Loucy (cell line): Measurements from ENCODE around the gene GPC3.
"Not testable (repeated sequence)": the region's sequence is repeated elsewhere in the genome, so short reads cannot be mapped to it uniquely, and the experiment has no call there.

ENCODE experiments used
- EZH2phosphoT487 ChIP-seq: fragments of 200-600 bp; IDR thresholded peaks from 2 replicates; pipeline ENCODE4 v1.6.1; 2018; ENCODE audit warnings: antibody characterized with exemption, mild to moderate bottlenecking, moderate library complexity, borderline replicate concordance
- TF ChIP-seq, protein P1 (sequence below): fragments of 200-600 bp; sonication (generic); conservative IDR thresholded peaks from 2 replicates; pipeline ENCODE4 v1.5.1; 2014; ENCODE audit warnings: mild to moderate bottlenecking, antibody characterized with exemption, low read length

DNA sequence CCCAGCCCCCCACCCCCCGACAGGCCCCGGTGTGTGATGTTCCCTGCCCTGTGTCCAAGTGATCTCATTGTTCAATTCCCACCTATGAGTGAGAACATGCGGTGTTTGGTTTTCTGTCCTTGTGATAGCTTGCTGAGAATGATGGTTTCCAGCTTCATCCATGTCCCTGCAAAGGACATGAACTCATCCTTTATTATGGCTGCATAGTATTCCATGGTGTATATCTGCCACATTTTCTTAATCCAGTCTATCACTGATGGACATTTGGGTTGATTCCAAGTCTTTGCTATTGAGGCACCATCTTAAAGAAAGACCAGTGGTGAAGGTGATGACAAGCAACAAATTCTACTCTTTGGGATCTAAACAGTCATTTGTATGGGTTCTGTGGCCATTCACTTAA is 30.1 kb upstream of the GPC3 start:
- TF ChIP-seq, protein P1, sequence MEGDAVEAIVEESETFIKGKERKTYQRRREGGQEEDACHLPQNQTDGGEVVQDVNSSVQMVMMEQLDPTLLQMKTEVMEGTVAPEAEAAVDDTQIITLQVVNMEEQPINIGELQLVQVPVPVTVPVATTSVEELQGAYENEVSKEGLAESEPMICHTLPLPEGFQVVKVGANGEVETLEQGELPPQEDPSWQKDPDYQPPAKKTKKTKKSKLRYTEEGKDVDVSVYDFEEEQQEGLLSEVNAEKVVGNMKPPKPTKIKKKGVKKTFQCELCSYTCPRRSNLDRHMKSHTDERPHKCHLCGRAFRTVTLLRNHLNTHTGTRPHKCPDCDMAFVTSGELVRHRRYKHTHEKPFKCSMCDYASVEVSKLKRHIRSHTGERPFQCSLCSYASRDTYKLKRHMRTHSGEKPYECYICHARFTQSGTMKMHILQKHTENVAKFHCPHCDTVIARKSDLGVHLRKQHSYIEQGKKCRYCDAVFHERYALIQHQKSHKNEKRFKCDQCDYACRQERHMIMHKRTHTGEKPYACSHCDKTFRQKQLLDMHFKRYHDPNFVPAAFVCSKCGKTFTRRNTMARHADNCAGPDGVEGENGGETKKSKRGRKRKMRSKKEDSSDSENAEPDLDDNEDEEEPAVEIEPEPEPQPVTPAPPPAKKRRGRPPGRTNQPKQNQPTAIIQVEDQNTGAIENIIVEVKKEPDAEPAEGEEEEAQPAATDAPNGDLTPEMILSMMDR: not testable (repeated sequence)
- TF ChIP-seq EZH2phosphoT487: not testable (repeated sequence)
